ENCODE measurements around the gene KCNQ5. TPM values are rescaled to one million over a fixed set of nuclear protein-coding genes. Genes with fewer than 3 reads are reported as not detected.

The KCNQ5 gene
- total and polyA plus RNA-seq, 2 of the 8 experiments (the other 6 are each of a cell fraction or from before 2014, with no cell fraction given), result 0.83 to 1.2 TPM

Small RNA genes lying within 50 kb of the gene (microRNA-seq; reads per million reads assigned to microRNA genes)
- gene MIR4282 (ENCODE audit: borderline microRNAs expressed in 2 of 2, borderline number of aligned reads in 2 of 2, borderline replicate concordance in 1 of 2), result 0 reads per million in 2 experiments

Small RNA genes lying within 50 kb of the gene (small RNA-seq; reads per million reads assigned to genes)
- gene MIR4282 (ENCODE audit: insufficient read depth), result not detected

Measured in H1 (cell line).